Testis (tissue), 3 donors: ENCODE data around the gene FRMD5. TPM values are rescaled to one million over a fixed set of nuclear protein-coding genes. Genes with fewer than 3 reads are reported as not detected.

ENCODE experiments used
- DNase-seq: peaks from one replicate; pipeline ENCODE4 v3.0.0-alpha.2; 2019
- H3K27ac ChIP-seq, 2 donors: fragments of 200-600 bp; sonication (generic); one replicate each; pipeline ENCODE4 v1.5.1; 2019
- H3K27me3 ChIP-seq: fragments of 200-600 bp; sonication (generic); one replicate; pipeline ENCODE4 v1.5.1; 2019
- H3K36me3 ChIP-seq: fragments of 200-600 bp; sonication (generic); one replicate; pipeline ENCODE4 v1.5.1; 2017; ENCODE audit warnings: low read depth; ENCODE audit errors: missing control alignments
- H3K4me1 ChIP-seq: fragments of 200-600 bp; sonication (generic); one replicate; pipeline ENCODE4 v1.5.1; 2019
- H3K4me3 ChIP-seq, 2 donors: fragments of 200-600 bp; sonication (generic); one replicate each; pipeline ENCODE4 v1.5.1; 2017 to 2019
- H3K9me3 ChIP-seq: fragments of 200-600 bp; sonication (generic); one replicate; pipeline ENCODE4 v1.5.1; 2017
- CTCF ChIP-seq, 3 experiments: fragments of 450-650 bp in 2 of 3; fragments of 200-600 bp in 1 of 3; sonication (generic) in 1 of 3; IDR thresholded peaks; one replicate each; pipeline ENCODE4 v1.5.1; 2016 to 2019; ENCODE audit warnings: antibody characterized with exemption in 3 of 3, mild to moderate bottlenecking in 2 of 3, moderate library complexity in 1 of 3
- POLR2A ChIP-seq: fragments of 450-650 bp; IDR thresholded peaks from one replicate; pipeline ENCODE4 v1.6.1; 2017; ENCODE audit warnings: antibody characterized with exemption, mild to moderate bottlenecking, moderate library complexity
- WGBS, 2 donors: methylation state at CpG; one replicate each; pipeline ENCODE4 v1.1.5; 2018; 5-methylcytosine and 5-hydroxymethylcytosine counted together
- intact Hi-C: fragments of 100-400 bp; cut with DNase I; formaldehyde crosslinking; loops from one replicate; pipeline ENCODE4 v1.15.1; 2023; ENCODE audit warnings: low total_unique reads
- polyA plus RNA-seq: library from polyadenylated mRNA; stranded (reverse); fragments of 350-450 nt; fragmentation: Illumina TruSeq; extraction: RNeasy Lipid Tissue Mini Kit (QIAGEN cat#74804); gene quantifications from one replicate; pipeline ENCODE4 v1.2.3, GENCODE V29; 2014; ENCODE audit warnings: low read depth, low replicate concordance; ENCODE audit not compliant: insufficient read depth
- total RNA-seq, 2 donors: library from RNA; depleted of rRNA; stranded (reverse); fragments of >200 nt; gene quantifications; one replicate each; pipeline ENCODE4 v1.2.3, GENCODE V29; 2016

Gene FRMD5
- total and polyA plus RNA-seq, 3 donors from 2014 or later: 10.5 to 12.3 (median 10.6) TPM

DNA sequence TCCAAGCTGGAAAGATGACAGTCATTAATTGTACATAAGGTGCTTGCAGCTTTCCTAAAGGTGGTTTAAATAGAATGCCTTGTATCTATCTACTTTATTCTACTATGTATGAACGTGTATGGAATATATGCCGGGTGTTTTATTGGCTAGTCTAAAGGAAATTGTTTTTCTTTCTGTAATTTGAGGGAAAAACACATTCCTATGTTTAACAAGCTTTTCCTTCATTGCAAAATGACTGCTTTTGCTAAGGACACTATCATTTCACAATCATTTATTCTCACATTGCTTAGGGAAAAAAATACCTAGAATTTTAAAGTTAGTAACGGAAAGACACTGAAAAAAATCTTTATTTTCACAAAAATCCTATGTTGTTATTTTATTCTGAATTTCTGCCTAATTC, 226.5 kb downstream of the FRMD5 start:
- Histone ChIP-seq H3K27ac (no peak overlapping the region), H3K9me3 (no peaks in the 10 kb centered on the region), H3K4me3 (no peak overlapping the region), H3K4me1 (no peaks in the 10 kb centered on the region), H3K36me3 (no peaks in the 10 kb centered on the region), H3K27me3 (no peaks in the 10 kb centered on the region)
- intact Hi-C loops: no loop called here
- no peak for TF ChIP-seq POLR2A
- TF ChIP-seq CTCF (IDR thresholded peaks at IDR 0.05): no peak
- DNase-seq: no peak
- WGBS, 2 donors: 70 to 75% methylated on average over 3 of the region's 3 CpGs

GRCh38 chr15:43966646-43967045, 228.4 kb downstream of the FRMD5 start:
- TF ChIP-seq CTCF (IDR thresholded peaks at IDR 0.05) (no peak), POLR2A (no peak)
- H3K36me3 ChIP-seq: no peaks in the 10 kb centered on the region
- intact Hi-C loops: no loop called here
- no peaks in the 10 kb centered on the region for H3K4me1 ChIP-seq
- H3K4me3 ChIP-seq: no peak overlapping the region
- no peaks in the 10 kb centered on the region for H3K27me3 ChIP-seq
- no peak for DNase-seq
- H3K27ac ChIP-seq: no peak overlapping the region
- no peaks in the 10 kb centered on the region for H3K9me3 ChIP-seq

GRCh38 chr15:43958861-43959330, 236.2 kb downstream of the FRMD5 start:
- DNase-seq: no peak
- WGBS, 2 donors: 58 to 63% methylated on average over 2 of the region's 2 CpGs
- Histone ChIP-seq H3K27ac (no peak overlapping the region), H3K4me1 (no peaks in the 10 kb centered on the region), H3K4me3 (no peak overlapping the region), H3K36me3 (no peaks in the 10 kb centered on the region), H3K9me3 (no peaks in the 10 kb centered on the region), H3K27me3 (no peaks in the 10 kb centered on the region)
- TF ChIP-seq CTCF (IDR thresholded peaks at IDR 0.05) (no peak), POLR2A (no peak)
- intact Hi-C loops: no loop called here

DNA sequence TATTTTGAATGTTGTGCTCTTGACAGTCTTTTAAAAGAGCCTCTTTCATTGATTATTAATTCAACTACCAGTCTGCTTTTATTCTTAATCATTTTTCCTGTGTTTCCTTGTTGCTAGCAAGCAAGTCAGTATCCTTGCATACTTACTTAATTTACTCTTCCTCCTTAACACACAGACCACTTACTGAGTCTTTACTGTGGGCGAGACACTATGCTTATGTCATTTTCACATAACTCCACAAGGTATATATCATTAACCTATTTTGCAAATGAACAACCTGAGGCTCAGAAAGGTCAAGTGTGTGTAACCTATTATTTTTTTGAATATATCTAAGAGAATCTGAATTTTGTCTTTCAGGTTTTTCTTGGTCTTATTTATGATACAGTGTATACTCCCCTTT, 237.3 kb downstream of the FRMD5 start:
- WGBS, 2 donors: 81 to 97% methylated on average over 1 of the region's 1 CpG
- Histone ChIP-seq H3K4me3 (no peak overlapping the region), H3K36me3 (no peaks in the 10 kb centered on the region), H3K27me3 (no peaks in the 10 kb centered on the region), H3K4me1 (no peaks in the 10 kb centered on the region), H3K9me3 (no peaks in the 10 kb centered on the region), H3K27ac (no peak overlapping the region)
- intact Hi-C loops: no loop called here
- DNase-seq: no peak
- TF ChIP-seq POLR2A: no peak
- TF ChIP-seq CTCF (IDR thresholded peaks at IDR 0.05): no peak

DNA sequence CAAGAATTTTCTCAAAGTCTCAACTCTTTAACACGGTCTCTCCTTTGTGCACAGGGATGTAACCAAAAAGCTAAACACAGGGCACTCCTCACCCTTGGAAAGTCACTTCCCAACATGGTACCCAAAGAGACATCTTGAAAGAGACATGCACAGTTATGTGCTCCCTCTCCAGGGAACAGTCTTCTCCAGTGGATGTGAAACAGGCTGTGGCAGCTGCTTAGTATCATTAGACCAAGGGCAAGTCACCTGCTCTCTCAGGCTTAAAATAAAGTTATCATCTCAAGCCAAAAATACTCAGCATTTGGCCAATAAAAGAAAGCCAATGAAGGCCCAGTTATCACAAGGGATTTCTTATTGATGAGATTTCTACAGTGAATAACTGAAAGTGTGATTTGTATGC, 239.9 kb downstream of the FRMD5 start:
- H3K9me3 ChIP-seq: no peaks in the 10 kb centered on the region
- 83 to 88% methylated on average over 1 of the region's 1 CpG for WGBS, 2 donors
- H3K4me1 ChIP-seq: no peaks in the 10 kb centered on the region
- no peak overlapping the region for H3K27ac ChIP-seq
- DNase-seq: no peak
- no peaks in the 10 kb centered on the region for H3K27me3 ChIP-seq
- no peak overlapping the region for H3K4me3 ChIP-seq
- TF ChIP-seq POLR2A: no peak
- no peak for TF ChIP-seq CTCF (IDR thresholded peaks at IDR 0.05)
- no peaks in the 10 kb centered on the region for H3K36me3 ChIP-seq
- intact Hi-C loops: no loop called here
